ENCODE results near the gene PANK1. TPM values are rescaled to one million over a fixed set of nuclear protein-coding genes. Genes with fewer than 3 reads are reported as not detected.
"Not testable (repeated sequence)": the region's sequence is repeated elsewhere in the genome, so short reads cannot be mapped to it uniquely, and the experiment has no call there.

Gene PANK1
- polyA plus RNA-seq, 3 donors, result 49.7 to 54.1 (median 51.9) TPM

- DNase-seq (ENCODE audit: low read depth in 3 of 3, low spot score in 2 of 3), result no peak
Observed at GRCh38 chr10:89622151-89622550, 22.9 kb downstream of the PANK1 start.

DNA sequence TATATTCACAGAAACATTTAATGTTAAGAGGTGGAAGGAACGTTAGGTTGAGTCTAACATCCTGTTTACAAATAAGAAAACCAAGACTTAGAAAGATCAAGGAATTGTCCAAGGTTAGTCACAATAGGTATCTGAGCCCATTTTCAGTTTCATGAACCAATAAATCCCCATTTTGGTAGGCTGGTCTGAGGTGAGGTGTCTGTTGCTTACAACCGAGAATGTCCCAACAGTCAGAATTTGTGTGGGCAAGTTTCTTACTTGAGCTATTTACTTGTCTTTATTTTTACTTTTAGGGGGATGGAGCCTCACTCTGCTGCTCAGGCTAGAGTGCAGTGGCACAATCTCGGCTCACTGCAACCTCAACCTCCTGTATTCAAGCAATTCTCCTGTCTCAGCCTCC, 23.6 kb downstream of the PANK1 start:
- DNase-seq (ENCODE audit: low read depth in 3 of 3, low spot score in 2 of 3), result no peak

- not testable (repeated sequence) for DNase-seq (ENCODE audit: low read depth in 3 of 3, low spot score in 2 of 3)
Observed at GRCh38 chr10:89620296-89620695, 24.7 kb downstream of the PANK1 start.

GRCh38 chr10:89615824-89616223, 29.2 kb downstream of the PANK1 start:
- no peak for DNase-seq (ENCODE audit: low read depth in 3 of 3, low spot score in 2 of 3)

DNA sequence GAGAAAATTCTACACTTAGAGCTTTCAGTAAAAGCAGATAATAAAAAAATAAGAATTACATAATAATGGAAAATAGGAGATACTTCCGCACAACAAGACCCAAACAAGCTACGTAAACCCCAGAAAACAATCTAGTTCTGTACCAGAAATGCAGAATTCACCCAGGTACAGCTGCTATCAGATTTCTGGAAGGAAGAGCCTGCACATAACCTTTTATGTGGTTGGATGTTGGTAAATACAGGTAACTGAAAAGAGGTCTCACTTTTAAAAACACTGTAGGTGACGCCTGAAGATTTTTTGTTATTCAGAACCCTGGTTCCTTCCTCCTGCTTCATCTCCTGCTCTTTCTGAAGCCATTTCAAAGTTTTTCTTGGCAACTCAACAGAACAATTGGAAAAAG, 29.9 kb downstream of the PANK1 start:
- no peak for DNase-seq (ENCODE audit: low read depth in 3 of 3, low spot score in 2 of 3)

DNA sequence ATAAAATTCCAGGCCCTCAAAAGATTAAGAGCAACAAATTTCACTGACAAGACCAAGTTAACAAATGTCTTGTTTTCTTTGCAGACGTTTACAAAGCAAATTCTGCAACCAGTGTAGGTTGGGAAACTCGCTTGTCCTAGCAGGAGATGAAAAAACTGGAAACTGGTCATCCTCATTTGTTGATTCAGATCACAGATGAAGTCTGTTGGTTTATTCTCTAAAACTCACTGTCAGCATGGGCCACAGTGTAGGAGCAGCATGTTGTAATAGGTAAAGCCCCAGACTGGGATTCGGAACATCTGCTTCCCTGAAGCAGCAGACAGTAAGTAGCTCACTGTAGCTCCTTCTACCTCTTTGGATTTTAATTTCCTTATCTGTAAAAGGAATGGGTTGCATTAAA, 31.5 kb downstream of the PANK1 start:
- DNase-seq (ENCODE audit: low read depth in 3 of 3, low spot score in 2 of 3), result no peak

GRCh38 chr10:89611282-89611681, 33.8 kb downstream of the PANK1 start:
- DNase-seq (ENCODE audit: low read depth in 3 of 3, low spot score in 2 of 3), result no peak

DNA sequence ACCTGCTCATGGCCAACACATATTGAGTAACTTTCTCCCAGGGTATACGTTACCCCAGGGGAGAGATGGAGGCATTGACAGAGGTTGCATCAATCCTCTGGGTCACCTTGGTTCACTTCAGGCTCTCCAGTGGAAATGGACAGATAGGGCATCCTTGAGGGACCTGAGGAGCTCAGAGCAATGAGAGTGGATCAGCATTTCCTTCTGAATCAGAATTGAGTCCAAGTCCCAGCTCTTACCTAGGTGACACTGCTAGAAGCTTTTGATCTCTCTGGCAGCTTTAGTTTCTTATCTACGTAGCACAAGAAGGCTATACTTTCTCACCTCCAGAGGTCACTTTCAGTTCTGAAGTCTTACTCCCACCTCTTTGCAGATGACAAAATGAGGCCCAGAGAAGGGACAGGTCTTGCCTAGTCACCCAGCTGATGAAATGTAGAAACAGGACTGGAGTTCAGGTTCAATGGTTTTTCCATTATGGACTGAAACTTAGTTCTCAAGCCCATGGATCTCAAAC, 35.2 kb downstream of the PANK1 start:
- DNase-seq (ENCODE audit: low read depth in 3 of 3, low spot score in 2 of 3), result no peak

GRCh38 chr10:89604200-89604599, 40.8 kb downstream of the PANK1 start:
- no peak for DNase-seq (ENCODE audit: low read depth in 3 of 3, low spot score in 2 of 3)

GRCh38 chr10:89602919-89603318, 42.1 kb downstream of the PANK1 start:
- no peak for DNase-seq (ENCODE audit: low read depth in 3 of 3, low spot score in 2 of 3)

- DNase-seq (ENCODE audit: low read depth in 3 of 3, low spot score in 2 of 3), result no peak
Observed at GRCh38 chr10:89601728-89602361, 43.2 kb downstream of the PANK1 start.

DNA sequence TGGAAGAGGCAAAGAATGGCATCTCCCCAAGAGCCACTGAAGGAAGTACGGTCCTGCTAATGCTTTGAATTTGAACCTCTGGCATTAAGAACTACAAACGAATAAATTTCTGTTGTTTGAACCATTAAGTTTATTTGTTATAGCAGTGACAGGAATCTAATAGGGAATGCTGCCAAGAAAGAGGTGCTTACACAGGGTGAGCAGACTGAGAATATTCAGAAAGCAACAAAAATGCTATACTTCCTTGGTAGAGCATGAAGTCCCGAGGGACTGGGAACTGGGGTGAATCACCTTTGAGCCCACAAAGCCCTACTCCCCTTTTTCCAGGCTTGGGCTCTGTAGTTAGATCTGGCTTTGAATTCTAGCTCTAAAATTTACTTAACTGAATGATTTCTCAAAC, 45.0 kb downstream of the PANK1 start:
- DNase-seq (ENCODE audit: low read depth in 3 of 3, low spot score in 2 of 3), result no peak

DNA sequence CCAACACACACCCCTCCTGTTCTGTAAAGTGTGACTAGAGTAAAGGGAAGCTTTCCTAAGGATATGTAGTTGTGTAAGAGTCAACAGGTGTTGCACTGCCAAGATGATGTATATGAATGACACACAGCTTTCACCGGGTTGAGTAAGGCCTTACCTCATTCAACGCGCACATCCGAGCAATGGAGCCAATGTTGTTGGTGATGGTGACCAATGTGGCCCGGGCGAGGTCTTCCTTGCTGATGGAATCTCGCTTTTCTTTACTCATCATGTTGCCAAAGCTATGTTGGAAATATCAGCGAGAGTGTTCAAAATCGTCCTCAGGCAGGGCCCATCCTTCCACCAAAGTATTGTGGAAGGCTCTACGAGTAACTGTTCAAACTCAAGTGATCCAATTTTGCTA, 52.0 kb downstream of the PANK1 start:
- DNase-seq (ENCODE audit: low read depth in 3 of 3, low spot score in 2 of 3), result no peak

DNA sequence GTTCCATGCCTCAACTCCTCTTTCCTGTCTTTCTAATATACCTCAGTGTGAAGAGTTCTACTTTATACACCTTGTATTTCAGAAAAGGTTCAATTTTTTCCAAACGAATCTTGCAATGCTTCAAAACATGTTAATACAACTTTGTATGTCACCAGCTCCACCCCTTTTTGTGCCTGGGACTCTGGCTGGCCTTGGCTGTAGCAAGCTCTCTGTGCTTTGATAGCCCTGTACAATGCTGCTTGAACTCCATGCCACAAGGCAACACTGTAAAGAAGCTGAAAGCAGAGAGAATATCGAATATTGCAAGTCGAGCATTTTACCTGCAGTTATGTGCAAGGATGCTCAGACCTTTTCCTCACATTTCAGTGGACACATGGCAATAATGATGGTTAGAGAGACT, 52.5 kb downstream of the PANK1 start:
- no peak for DNase-seq (ENCODE audit: low read depth in 3 of 3, low spot score in 2 of 3)

DNA sequence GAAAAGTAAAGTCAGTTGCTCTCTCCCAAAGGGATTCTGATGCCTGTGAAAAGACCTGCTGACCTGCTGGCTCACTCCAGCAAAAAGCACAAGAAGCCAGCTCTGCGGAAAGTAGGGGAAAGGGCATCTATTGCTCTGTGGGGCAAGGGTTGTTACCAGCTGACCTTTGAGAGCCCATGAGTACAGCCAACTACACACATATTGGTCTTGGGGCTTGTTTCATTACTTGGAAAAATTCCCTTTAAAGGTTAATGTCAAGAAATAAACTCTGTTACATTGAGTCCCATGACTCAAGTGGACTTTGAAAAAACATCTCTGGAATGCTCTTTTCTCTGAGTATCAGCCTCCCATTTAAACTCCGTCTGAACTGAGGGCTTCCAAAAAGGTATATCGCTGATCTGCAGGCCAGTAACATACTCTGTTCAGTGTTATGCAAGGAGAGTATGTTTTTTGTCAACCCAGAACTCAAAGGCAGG, 53.2 kb downstream of the PANK1 start:
- no peak for DNase-seq (ENCODE audit: low read depth in 3 of 3, low spot score in 2 of 3)

GRCh38 chr10:89591111-89591795, 53.8 kb downstream of the PANK1 start:
- no peak for DNase-seq (ENCODE audit: low read depth in 3 of 3, low spot score in 2 of 3)

GRCh38 chr10:89590326-89590725, 54.7 kb downstream of the PANK1 start:
- no peak for DNase-seq (ENCODE audit: low read depth in 3 of 3, low spot score in 2 of 3)

DNA sequence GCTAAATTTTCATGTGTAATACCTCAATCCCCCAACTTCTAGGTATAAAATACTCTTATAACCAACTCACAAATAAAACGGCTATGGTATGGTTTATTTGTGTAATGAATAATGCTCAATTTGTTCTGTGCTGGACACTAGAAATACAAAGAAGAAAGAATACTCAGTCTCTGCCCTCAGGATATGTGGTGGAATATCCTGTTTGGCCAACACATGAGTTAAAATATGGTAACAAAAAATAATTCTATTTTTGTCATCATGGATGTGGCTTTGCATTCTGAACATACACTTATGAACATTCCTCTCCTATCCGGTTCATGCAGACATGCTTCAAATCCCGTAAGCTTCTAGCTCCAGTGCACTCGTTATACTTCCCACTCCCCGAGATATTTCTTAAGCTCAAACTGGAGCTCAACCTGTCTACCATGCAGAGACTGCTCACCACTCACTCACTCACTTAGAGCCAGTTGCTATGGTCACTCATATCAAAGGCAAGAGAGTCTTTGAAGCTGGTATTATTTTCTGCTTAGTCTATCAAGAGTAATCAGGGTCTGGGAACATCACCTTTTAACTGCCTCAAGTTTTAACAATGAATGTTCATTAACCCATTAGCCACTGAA, 55.8 kb downstream of the PANK1 start:
- DNase-seq (ENCODE audit: low read depth in 3 of 3, low spot score in 2 of 3), result no peak

DNA sequence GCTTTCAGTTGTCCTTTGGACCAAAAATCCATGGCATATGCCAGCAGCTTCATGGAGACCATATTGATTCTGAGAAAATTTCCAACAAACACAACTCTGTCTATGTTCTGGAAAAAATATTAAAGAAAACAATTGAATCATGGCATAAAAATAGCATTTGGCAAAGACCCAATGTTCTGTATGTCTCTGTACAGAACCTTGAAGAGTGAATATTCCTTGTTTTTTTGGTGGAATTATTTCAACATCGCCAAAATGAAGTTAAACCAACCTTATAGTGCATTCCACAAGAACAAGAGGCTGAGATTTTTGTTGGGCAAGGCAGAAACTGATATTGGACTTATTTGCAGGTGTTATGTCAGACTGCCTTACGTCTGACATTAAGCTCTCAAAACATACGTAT, 56.4 kb downstream of the PANK1 start:
- DNase-seq (ENCODE audit: low read depth in 3 of 3, low spot score in 2 of 3), result no peak

DNA sequence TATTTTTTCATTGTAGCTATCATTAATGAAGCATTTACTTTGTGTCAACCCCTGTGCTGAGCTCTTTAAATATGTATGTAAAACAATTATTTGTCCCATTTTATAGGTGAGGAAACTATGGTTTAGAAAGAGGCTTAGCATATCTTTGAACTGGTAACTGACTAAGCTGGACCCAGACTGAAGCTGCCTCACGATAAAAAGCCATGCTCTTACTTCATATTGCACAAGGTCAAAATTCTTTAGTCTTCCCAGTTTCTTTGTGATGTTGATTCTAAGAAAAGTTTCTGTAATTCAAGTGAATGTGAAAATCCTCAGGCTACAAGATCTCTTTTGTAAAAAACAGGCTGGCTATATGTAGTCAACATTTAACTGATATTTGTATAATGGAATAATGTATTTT, 63.0 kb downstream of the PANK1 start:
- no peak for DNase-seq (ENCODE audit: low read depth in 3 of 3, low spot score in 2 of 3)

DNA sequence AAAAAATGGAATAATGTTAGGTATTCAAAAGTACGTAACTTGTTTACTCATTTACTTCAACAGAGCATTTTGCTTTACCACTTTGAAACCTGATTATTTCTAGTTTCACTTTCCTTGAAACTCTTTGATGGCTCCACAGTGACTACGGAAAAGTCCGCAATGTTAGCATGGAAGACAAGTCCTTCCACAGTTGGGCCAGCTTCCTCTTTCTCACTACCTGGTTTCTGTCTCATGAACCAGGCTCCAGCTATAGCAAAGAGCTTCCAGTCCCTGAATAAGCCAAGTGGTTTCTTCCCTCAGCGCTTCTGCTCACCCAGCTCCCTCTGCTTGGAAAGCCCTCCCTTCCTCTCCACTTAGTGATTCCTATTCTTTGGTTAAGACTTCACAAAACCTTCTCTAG, 64.8 kb downstream of the PANK1 start:
- no peak for DNase-seq (ENCODE audit: low read depth in 3 of 3, low spot score in 2 of 3)

DNA sequence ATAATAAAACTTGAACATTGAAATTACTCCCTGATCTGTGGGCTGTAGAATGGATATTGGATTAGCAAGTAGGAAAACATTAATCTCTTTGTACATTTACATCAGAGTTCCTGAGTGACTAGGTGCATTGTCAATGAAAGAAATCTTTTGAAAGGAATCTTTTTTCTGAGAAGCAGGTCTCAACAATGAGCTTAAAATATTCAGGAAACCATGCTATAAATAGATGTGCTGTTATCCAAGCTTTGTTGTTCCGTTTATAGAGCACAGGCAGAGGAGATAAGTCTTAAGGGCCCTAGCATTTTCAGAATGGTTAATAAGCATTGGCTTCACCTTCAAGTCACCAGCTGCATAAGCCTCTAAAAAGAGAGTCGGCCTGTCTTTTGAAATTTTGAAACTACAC, 68.3 kb downstream of the PANK1 start:
- no peak for DNase-seq (ENCODE audit: low read depth in 3 of 3, low spot score in 2 of 3)

All from right renal cortex interstitium (tissue), 3 donors.